CD4-positive, alpha-beta T cell treated with Interleukin-17A for 4 hours (primary cell): ENCODE measurements around the gene BTBD9.

ENCODE experiments used
- DNase-seq: peaks from one replicate; pipeline ENCODE4 v3.0.0-alpha.2; 2020; ENCODE audit warnings: mixed read lengths

Gene BTBD9

DNA sequence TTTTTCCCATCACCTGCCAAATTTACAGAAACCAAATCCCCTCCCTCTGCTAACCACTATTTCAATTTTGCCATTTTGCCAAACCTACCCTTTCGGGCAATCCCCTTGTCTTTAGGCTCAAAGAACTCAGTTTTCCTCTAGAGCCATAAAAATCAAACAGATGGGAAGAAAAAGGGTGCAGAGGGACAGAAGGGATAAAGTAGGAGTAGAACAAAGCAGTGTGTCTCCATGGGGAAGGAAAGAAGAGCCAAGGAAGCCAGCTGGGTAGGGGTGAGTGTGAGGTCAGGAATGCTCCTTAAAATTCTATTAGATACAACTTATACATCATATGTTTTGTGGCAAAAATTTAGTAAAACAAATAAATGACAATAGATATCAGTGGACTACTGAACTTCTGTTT lies 316.5 kb downstream of the BTBD9 start:
- no peak for DNase-seq

DNA sequence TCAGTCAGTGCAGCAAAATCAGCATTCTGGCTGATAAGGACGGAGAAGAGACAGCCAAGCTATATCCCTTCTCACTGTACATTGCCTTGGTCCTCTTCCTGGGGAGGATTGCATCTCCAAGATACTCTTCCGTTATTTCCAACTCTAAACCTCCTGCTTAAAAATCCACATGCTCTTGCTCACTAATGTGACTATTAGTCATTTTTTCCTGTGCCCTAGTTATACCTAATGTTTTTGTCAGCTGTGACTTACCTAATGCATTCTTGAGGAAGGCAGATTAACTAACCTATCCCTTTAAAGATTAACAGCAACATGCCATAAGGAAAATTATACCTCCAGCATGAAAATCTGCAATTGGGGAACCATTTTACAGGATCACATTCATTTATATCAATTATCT lies 317.6 kb downstream of the BTBD9 start:
- no peak for DNase-seq

DNA sequence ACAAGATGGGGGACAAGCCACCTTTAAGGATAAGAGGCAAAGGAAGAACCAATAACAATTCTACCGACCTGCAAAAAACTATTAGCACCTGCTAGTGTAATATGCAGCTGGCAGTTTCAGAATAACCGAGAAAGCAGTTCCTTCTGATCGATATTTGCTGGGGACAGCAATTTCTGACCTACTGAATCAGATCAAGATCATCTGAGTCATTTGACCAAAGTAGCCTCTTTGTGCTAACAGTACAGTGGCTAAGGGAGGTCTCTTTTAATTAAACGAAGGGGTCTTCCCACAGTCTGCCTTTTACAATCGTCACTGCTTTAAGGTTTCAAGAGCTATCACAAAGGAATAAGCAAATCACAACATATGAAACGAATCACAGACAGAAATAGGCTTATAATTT lies 318.9 kb downstream of the BTBD9 start:
- DNase-seq: no peak

DNA sequence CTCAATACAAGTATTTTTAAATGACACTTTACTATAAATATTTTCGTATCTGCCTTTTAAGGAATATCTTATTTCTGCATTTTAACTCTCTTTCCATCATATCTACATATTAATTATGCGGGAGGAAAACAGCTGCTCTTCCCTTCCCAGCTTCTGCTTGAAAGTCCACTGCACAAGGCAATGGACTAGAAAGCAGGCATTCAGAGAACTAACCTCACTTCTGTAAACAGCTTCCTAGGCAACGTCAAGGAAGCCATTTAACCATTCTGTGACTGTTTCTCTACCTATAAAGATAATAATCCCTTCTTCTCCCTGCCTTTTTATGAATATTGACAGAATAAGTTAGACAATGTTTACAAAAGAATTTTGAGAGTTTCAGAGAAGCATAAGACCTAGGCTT lies 319.4 kb downstream of the BTBD9 start:
- no peak for DNase-seq

DNA sequence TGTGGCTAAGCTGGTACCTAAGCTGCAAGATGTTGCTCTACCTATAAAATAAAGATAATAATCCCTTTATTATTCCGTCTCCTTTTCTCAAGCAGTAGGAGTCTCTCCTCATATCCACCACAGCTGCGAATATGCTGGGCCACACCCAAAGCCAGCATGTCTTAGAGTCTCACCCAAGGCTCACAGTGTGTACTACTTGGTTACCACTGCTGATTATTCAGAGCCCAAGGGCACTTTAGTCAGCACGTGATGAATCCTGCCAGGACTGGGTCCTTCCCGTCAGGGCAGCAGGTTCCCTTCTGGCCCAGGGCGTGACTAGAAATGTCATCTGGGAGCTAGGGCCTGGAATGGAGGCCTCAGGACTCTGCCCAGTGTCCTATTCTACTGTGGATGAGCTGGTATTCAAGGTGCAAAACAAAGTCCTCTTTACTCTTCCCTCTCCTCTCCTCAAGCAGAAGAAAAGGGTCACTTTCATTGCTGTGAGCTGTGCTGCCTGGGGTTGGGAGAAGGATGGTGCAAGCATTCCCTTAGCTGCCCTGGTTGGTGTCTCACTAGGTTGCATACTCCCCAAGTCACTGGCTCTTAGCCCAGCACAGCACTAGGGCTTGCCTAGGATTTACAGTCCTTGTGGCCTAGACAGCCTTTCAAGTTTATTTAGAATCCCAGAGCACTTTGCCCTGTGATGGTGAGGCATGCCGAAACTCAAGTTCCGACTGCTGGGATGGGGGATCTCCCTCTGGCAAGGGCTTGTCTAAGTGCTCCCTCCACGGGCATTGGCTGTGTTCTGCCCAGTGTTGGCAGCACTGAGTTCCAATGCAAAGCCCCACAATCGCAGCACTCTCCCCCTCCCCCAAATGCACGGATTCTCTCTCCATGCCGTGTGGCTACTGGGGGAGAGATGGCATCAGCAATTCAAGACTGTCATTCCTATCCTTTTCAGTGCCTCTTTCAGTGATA lies 320.2 kb downstream of the BTBD9 start:
- DNase-seq: no peak

DNA sequence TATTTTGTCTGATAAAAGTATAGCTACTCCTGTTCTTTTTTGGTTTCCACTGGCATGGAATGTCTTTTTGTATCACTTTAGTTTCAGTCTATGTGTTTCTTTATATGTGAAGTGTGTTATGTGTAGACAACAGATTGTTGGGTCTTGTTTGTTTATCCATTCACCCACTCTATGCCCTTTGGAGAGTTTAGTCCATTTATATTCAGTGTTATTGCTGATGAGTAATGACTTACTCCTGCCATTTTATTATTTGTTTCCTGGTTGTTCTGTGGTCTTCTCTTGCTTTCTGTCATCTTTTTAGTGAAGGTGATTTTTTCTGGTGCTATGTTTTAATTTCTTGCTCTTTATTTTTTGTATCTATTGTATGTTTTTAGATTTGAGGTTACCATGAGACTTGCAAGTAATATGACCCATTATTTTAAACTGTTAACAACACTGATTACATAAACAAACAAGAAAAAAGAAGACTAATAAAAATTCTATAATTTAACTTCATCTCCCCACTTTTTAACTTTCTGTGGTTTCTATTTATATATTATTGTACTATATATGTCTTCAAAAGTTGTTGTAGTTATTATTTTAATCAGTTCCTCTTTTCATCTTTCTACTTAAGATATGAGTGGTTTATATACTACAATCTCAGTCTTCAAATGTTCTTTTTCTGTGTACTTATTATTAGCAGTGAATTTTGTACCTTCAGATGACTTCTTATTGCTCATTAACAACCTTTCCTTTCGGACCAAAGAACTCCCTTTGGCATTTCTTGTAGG lies 323.4 kb downstream of the BTBD9 start:
- DNase-seq: no peak

DNA sequence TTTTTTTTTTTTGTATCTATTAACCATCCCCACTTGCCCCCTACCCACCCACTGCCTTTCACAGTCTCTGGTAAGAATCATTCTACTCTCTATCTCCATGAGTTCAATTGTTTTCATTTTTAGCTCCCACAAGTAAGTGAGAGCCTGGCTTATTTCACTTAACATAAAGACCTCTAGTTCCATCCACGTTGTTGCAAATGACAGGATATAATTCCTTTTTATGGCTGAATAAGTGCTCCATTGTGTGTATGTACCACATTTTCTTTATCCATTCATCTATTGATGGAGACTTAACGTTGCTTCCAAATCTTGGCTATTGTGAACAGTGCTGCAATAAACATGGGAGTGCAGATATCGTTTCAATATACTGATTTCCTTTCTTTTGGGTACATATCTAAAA lies 328.5 kb downstream of the BTBD9 start:
- DNase-seq: no peak

DNA sequence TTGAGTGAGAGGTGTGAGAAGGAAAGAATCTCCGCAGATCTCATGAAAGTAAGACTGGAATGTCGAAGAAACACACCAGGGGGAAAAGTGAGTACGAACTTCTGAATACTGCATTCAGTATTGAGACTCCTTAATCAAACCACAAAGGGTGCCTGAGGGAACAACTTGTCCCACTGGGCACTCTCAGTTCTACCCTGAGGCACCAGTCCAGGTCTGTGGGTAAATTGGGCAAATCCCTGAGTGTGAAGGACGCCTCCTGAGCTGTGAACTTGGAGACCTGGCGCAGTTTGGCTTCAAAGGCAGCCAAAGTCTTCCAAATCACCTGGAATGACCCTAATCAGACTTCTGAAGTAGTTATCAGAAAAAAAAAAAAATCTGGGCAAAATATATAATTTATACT lies 329.7 kb downstream of the BTBD9 start:
- no peak for DNase-seq

DNA sequence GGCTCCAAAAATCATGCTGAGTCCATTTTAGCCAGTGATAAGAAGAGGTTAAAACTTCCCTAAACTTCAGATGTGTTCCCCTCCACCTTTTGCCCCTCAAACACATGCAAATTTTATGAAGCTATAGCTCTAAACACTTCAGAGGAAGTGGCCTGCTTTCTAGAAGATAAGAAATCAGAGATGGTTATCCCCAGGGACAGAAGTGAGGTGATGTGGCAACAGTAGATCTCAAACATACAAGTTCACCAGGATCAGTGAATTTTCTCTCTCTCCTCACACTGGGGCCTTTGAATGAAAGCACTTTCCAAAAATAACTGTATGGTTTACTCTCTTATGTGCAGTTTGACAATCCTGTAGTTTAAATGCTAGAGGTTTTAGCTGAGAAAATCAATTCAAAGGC lies 332.0 kb downstream of the BTBD9 start:
- no peak for DNase-seq

DNA sequence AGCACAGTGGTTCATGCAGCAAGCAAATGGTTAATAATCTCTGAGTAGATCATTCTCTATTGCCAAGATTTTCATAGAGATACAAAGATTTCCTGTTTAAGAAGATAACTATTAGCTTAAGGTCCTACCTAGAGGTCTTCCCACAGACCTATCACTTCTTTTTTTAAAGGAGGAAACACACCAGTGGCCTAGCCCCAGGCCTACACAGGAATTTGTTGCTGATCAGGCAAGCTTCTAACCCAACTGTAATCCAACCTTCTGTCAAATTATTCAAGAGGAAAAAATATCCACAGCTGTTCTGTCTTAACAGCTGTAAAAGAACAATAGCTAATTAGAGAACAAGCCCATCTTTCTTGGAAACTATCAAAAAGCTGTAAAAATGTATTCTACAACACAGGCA lies 332.8 kb downstream of the BTBD9 start:
- DNase-seq: no peak

DNA sequence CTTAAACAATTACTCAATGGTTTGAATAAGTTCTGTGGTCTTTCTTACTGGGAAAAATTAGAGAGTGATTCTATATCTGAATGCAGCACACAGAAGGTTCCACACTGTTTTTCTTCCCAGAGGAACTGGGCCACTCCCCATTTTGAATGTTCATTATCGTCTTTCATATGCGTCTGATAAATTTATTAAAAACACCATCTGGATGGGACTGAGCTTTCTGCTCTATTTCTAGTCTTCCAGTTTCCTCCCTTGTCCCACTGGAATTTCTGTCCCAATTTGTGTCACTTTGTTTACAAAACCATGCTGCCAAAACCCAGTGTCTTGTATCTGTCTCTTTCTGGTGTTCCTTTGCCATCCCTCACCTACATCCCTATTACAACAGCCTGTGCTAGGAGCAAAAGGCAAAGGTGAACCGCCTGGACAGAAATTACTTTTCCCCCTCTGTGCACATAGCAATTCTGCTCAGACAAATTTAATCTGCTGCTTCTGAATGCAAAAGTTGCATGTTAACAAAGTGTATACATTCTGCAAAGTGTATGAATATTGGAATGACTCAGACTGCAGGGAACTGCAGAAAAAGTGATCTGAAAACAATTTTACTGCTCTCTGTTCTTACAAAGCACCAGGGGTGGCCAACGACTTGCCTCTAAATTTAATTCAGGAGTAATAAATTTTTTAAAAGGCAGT lies 333.6 kb downstream of the BTBD9 start:
- no peak for DNase-seq

DNA sequence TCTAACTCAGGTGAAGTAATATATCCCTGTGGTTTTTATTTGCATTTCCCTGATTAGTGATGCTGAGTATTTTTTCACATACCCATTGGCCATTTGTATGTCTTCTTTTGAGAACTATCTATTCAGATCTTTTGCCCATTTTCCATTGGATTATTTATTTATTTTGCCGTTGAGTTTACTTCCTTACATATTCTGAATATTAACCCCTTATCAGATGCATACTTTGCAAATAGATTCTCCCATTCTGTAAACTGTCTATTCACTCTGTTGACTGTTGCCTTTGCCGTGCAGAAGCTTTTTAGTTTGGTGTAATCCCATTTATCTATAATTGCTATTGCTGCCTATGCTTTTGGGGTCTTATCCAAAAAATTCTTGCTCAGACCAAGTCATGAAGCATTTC lies 336.9 kb downstream of the BTBD9 start:
- DNase-seq: no peak

DNA sequence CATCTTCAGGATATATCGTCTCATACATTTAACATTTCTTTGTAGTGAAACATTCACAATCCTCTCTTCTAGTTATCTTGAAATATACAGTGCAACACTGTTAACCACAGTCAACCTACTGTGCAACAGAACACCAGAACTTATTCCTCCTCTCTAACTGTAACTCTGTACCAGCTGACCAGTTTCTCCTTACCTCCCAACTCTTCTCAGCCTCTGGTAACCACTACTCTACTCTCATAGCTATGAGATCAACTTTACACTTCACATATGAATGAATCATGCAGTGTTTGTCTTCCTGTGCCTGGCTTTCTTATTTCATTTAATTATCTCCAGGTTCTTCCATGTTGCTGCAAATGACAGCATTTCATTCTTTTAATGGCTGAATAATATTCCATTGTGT lies 337.6 kb downstream of the BTBD9 start:
- DNase-seq: no peak

DNA sequence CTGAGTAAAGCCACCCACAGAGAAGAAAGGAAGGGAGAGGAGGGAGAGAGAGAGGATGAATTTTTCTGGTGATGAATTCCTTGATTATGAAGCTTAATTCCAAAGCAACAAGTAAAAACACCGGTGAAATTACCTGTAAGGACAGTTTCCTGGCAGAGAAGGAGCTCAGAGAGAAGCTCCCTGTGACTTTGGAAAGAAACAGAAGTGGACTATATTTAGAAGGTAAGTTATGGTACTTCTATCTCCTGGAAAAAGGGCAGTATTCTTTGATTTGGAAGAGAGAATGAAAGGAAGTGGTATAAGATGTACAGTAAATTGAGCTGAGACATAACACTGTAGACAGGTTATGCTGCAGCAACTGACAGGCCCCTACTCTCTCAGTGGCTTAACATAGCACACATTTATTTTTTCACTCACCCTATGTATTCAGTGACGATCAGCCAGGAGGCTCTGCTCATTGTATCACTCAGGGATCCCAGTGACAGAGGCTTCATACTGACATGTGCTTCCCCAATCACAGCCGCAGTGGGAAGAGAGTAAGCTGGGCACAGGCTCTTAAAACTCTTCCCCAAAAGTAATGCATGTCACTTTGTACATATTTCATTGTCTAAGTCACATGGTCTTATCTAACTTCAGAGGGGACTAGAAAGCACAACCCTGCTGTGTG lies 349.5 kb downstream of the BTBD9 start:
- DNase-seq: no peak

DNA sequence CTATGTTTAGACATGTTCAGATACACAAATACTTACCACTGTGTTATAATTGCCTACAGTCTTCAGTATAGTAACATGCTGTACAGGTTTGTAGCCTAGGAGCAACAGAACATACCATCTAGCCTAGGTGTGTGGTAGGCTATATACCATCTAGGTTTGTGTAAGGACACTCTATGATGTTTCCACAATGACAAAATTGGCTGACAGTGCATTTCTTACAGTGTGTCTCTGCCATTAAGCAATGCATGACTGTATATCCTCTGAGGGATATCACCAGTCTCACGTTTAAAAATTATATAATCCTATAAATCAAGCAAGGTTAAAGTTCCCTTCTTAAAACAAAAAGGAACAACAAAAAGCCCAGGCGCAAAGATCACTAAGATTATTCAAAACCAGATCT lies 352.2 kb downstream of the BTBD9 start:
- DNase-seq: no peak

DNA sequence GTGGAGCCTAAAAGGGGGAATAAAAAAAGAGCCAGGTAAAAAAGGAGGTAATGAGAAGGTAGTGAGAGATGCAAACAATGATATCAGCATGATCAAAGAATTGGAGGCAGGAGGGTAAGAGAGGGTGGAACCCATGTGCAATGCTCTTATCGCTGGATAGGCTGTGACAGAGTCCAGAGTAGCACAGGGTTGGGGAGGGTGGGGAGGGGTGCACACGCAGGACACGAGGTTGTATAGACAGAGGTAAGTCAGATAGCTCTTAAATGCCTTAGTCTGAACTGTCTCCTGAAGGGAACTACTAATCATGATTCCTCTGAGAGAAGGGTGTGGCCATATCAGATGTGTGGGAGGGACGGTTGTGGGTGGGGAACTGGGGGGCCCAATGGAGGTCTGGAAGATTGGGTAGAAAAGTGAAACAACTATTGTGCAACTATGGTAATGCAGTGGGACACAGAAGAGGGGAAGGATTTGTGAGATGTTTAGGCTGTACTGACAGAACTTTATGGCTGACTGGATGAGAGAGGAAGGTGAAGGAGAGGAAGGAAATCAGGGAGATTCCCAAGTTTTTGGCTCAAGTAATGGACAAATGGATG lies 354.8 kb downstream of the BTBD9 start:
- no peak for DNase-seq

DNA sequence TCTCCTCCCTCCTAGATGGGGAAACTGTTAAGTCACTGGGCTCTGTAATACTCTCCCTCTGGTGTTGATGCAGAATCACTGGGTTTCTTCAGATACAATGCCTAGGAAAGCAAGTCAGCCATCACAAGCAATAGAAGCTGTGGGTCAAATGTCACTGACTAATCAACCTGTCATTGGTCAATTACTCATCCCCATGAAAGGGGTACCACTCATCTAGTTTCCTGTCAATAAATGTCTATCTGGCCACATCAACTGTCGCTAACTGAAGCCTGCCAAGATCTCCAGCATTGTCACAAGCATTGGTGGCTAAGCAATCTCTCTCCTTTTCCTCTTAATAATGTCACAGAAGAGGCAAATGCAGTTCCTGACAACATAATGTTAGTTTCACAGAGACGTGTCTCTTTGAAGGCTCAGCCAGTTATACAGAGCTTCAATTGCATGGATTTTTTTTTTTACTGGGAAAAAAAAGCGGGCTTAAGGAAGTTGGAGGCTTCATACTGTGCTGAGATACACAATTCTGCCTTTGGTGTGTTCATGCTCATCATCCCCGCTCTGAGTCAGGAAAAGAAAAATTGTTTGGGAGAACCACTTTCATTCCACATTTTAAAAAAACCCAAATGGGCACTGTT lies 355.9 kb downstream of the BTBD9 start:
- no peak for DNase-seq

DNA sequence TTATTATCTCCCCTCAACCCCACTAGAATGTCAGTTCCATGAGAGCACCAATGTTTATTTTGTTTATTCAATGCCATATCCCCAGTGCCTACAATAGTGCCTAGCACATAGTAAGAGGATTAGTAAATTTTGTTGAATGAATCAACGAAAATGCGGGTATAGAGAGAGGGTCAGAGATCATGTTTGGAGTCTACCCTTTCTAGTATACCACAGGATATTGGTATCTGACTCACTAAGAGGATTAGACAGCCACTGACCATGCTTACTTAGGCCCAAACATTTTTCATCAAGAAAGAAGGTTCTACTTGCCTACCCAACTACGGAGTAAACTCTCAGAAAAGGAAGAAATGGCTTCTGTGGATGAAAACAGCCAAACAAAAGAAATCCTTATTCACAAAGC lies 356.8 kb downstream of the BTBD9 start:
- DNase-seq: no peak

DNA sequence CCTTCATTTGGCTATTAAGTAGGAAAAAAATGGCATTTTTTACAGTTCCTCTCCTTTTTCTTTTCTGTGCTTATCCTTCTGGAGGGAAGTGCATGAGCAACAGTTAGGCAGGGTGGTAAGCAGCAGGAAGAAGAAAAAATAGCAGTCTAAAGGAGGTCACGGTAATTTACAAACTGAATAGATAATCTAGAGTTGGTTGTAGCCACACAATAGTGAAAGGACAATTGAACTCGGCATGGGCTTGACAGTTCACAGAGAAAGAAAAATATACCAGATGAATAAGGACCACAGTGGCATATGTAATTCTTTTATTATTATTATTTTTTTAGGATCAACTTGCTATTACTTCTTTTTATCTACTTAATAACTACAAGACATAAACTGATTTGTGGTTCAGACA lies 358.6 kb downstream of the BTBD9 start:
- no peak for DNase-seq

DNA sequence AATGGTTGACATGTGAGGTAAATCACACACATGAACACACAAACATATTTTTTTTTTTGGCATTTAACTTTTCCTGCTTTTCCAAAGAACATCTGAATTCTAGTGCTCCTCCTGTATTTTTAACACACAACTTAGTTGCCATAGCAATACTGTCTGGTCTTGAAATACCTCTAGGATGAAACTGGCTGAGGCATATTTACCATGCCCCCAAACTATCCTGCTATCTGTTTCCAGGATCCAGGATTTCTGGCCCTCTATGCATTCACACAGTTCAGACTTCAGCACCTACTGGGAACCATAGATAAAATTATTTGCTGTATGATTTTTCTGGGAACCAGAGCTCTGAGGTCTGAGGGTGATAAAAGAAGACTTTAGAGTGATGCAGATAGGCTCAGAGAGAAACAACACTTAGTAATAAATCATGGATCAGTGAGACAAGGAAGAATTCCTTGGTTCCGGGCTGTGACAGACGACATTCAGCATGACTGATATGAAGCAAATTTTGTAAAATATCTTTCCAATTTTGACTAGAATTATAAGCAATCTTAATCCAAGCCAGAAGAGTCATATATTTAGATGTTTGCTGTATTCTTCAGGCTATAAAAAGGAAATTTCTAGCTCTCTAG lies 359.7 kb downstream of the BTBD9 start:
- no peak for DNase-seq

DNA sequence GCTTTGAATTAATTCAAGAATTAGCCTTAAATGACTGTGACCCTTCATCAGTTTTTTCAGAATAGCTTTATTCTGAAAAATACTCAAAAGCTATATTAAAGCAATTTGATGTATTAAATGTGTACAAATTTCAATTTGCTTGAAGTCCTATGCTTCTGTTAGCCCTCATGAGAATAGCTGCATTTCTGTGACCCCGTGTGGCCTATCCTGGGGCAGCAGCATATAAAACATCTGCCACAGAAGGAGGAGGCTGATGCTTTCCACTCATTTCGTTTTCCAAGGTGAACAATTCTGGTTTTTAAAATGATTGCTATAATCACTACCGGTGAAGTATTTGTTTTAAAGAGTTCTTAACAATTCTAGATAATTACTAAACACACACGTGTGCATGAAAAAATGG lies 360.3 kb downstream of the BTBD9 start:
- no peak for DNase-seq

DNA sequence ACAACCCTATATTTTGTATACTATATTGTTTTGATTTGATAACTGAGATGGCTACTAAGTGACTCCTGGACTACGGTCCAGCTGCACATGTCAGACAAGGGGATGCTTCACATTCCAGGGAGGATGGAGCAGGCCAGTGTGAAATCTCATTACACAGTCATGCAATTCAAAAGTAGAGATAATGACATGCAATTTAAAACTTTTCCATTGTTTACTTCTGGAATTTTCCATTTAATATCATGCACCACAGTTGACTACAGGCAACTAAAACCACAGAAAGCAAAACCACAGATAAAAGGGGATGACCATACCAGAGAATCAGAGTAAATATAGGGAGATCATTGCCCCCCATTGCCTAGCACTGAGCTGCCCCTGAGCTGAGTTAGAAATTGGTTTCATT lies 366.4 kb downstream of the BTBD9 start:
- DNase-seq: no peak
